Ovary (tissue), 9 donors: ENCODE results near the gene CDCA4. TPM values are rescaled to one million over a fixed set of nuclear protein-coding genes. Genes with fewer than 3 reads are reported as not detected.
"Not testable (repeated sequence)": the region's sequence is repeated elsewhere in the genome, so short reads cannot be mapped to it uniquely, and the experiment has no call there.

Source experiments
- DNase-seq, 5 donors: peaks; one replicate each; pipeline ENCODE4 v3.0.0-alpha.2; 2019 to 2020
- H3K27ac ChIP-seq, 2 donors: fragments of 200-600 bp; one replicate each; pipeline versions ENCODE4 v1.5.1 to v1.8.0; 2019 to 2022
- H3K27me3 ChIP-seq: fragments of 200-600 bp; one replicate; pipeline ENCODE4 v1.8.0; 2022
- H3K36me3 ChIP-seq: fragments of 200-600 bp; sonication (generic); one replicate; pipeline ENCODE4 v1.5.1; 2019
- H3K4me1 ChIP-seq: one replicate; pipeline ENCODE4 v1.8.1; 2013; ENCODE audit warnings: mild to moderate bottlenecking, moderate library complexity; ENCODE audit not compliant: insufficient read depth
- H3K4me3 ChIP-seq: fragments of 200-600 bp; sonication (generic); one replicate; pipeline ENCODE4 v1.5.1; 2017
- H3K9me3 ChIP-seq, 2 donors: fragments of 200-600 bp in 1 of 2; sonication (generic) in 1 of 2; one replicate each; pipeline versions ENCODE4 v1.5.1 to v1.8.1; 2013 to 2019; ENCODE audit warnings: mild to moderate bottlenecking in 1 of 2, moderate library complexity in 1 of 2
- CTCF ChIP-seq, 3 donors: fragments of 450-650 bp in 2 of 3; fragments of 200-600 bp in 1 of 3; IDR thresholded peaks; one replicate each; pipeline versions ENCODE4 v1.5.1 to v1.8.0; 2016 to 2022; ENCODE audit warnings: antibody characterized with exemption in 3 of 3, mild to moderate bottlenecking in 1 of 3
- EP300 ChIP-seq: sonication (generic); formaldehyde crosslinking; IDR thresholded peaks from one replicate; pipeline ENCODE4 v1.6.1; 2017; ENCODE audit warnings: antibody characterized with exemption
- POLR2A ChIP-seq: fragments of 450-650 bp; IDR thresholded peaks from one replicate; pipeline ENCODE4 v1.6.1; 2017; ENCODE audit warnings: antibody characterized with exemption, mild to moderate bottlenecking, moderate library complexity
- WGBS, 3 donors: extraction: QIAGEN DNeasy Blood & Tissue Kit in 1 of 3; methylation state at CpG; one replicate each; pipeline versions ENCODE4 v1.1.5 to v1.1.7; 2013 to 2017; 5-methylcytosine and 5-hydroxymethylcytosine counted together
- intact Hi-C, 4 donors: fragments of 100-400 bp; cut with DNase I; formaldehyde crosslinking; loops; one replicate each; pipeline versions ENCODE4 v1.11.0 to v1.15.1; 2022 to 2023
- polyA plus RNA-seq, 2 donors: library from polyadenylated mRNA; stranded (reverse); fragments of 200-250 nt in 1 of 2; fragments of 350-450 nt in 1 of 2; fragmentation: Illumina TruSeq in 1 of 2; extraction: RNeasy Lipid Tissue Mini Kit (QIAGEN cat#74804) in 1 of 2; gene quantifications; one replicate each; pipeline ENCODE4 v1.2.3, GENCODE V29; 2013 to 2014
- total RNA-seq, 7 donors: library from RNA; depleted of rRNA in 2 of 7; stranded (reverse); fragments of >200 nt in 2 of 7; fragmentation: NEBNext Ultra II Directional in 3 of 7; extraction: Animal tissue kit (Norgen Biotek cat#: 25700) in 3 of 7; gene quantifications; one replicate each; pipeline versions ENCODE4 v1.1.0 to v1.2.4, GENCODE V29; 2016 to 2023
- donor health status: DM: no; HTN: no; CAD: no; lungs with moderate emphysema.
- donor health status: DM: no; HTN: no; CAD: no.
- donor health status: Bipolar disorder and iron deficiency.
- donor health status: DM: yes; HTN: yes; CAD: no.
- donor health status: DM: no; HTN: no; CAD: no.
- donor health status: DM: yes; HTN: yes; CAD: no.

CDCA4 gene
- total and polyA plus RNA-seq, 9 donors: 2.9 to 9.4 (median 7.4) TPM

DNA sequence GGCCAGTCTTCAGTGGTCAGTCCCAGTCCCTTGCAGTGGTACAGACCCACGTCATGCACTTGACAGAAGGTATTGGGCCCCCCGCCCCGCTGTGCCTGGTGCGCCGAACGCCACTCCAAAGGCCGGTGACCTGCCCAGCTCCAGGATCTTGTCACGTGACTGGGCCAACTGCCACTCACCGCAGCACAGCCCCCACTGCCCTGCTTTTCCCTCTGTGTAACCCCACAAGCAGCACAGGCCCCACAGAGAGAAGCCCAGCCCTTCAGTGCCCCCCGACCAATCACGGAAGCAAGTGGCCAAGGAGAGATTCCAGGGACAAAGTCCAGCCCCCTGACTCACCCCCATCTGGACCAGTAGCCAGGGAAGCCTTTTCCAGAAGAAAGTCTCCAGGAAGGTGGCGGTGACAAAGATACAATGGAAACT, 43.8 kb upstream of the CDCA4 start:
- Histone ChIP-seq H3K4me3 (no peak overlapping the region), H3K27me3 (no peaks in the 10 kb centered on the region), H3K9me3 (no peaks in the 10 kb centered on the region), H3K27ac (no peak overlapping the region), H3K4me1 (no peaks in the 10 kb centered on the region), H3K36me3 (no peaks in the 10 kb centered on the region)
- TF ChIP-seq CTCF (IDR thresholded peaks at IDR 0.05) (no peak), POLR2A (no peak), EP300 (no peak)
- intact Hi-C loops: no loop called here
- WGBS, 3 donors: 62 to 73% (median 70%) methylated on average over 12 of the region's 12 CpGs
- DNase-seq: no peak

DNA sequence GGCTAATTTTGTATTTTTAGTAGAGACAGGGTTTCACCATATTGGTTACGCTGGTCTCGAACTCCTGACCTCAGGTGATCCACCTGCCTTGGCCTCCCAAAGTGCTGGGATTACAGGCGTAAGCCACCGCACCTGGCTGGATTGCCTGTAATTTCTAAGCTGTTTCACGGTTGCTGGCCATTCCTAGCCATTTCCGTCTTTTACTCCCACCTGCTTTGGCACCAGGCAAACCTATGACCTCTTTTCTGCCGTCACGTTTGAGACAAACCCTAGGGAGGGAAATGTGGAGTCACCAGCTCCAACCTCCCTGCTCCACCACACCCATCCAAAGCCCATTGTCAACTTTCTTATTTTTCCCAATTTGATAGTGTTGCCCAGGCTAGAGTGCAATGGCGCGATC, 43.1 kb upstream of the CDCA4 start:
- WGBS, 3 donors: 79 to 91% (median 84%) methylated on average over 10 of the region's 10 CpGs

DNA sequence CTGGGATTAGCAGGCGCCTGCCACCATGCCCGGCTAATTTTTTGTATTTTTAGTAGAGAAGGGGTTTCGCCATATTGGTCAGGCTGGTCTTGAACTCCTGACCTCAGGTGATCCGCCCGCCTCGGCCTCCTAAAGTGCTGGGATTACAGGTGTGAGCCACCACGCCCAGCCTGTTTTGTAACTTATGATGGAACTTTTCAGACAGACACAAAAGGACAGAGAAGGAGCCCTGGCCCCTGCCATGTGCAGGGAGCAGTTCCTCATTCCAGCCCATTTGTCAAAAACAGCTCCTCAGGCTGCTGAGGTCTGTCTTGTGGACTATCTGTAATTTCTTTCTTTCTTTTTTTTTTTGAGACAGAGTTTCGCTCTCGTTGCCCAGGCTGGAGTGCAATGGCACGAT, 42.6 kb upstream of the CDCA4 start:
- H3K4me1 ChIP-seq, intact Hi-C loops, H3K4me3 ChIP-seq, H3K9me3 ChIP-seq, H3K36me3 ChIP-seq, DNase-seq, H3K27ac ChIP-seq, H3K27me3 ChIP-seq: not testable (repeated sequence)
- 83 to 87% (median 87%) methylated on average over 10 of the region's 10 CpGs for WGBS, 3 donors

More for the DNA sequence above, 43.1 kb upstream of the CDCA4 start:
- Histone ChIP-seq H3K9me3 (no peaks in the 10 kb centered on the region), H3K36me3 (no peaks in the 10 kb centered on the region), H3K4me1 (no peaks in the 10 kb centered on the region), H3K4me3 (no peak overlapping the region), H3K27me3 (no peaks in the 10 kb centered on the region), H3K27ac (no peak overlapping the region)
- TF ChIP-seq EP300: no peak
- no peak for TF ChIP-seq POLR2A
- TF ChIP-seq CTCF (IDR thresholded peaks at IDR 0.05): no peak
- intact Hi-C loops: no loop called here
- DNase-seq: no peak

DNA sequence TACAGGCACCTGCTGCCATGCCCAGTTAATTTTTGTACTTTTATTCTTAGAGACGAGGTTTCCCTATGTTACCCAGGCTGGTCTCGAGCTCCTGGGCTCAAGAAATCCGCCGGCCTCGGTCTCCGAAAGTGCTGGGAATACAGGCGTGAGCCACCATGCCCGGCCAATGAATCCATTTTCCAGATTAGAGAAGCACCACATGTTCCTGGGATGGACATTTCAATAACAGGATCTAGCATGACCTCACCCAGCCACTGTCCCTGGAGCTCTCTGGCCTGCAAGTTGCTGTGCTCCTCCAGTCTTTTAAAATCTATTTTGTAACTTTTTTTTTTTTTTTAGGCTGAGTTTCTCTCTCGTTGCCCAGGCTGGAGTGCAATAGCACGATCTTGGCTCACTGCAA, 42.2 kb upstream of the CDCA4 start:
- Histone ChIP-seq H3K27ac (no peak overlapping the region), H3K27me3 (no peaks in the 10 kb centered on the region), H3K4me3 (no peak overlapping the region), H3K36me3 (no peaks in the 10 kb centered on the region), H3K9me3 (no peaks in the 10 kb centered on the region), H3K4me1 (no peaks in the 10 kb centered on the region)
- no peak for TF ChIP-seq CTCF (IDR thresholded peaks at IDR 0.05)
- no peak for TF ChIP-seq POLR2A
- no peak for TF ChIP-seq EP300
- intact Hi-C loops: no loop called here
- whole genome bisulfite sequencing, 3 donors: 70 to 81% (median 72%) methylated on average over 10 of the region's 10 CpGs
- DNase-seq: no peak

- Histone ChIP-seq H3K36me3 (no peaks in the 10 kb centered on the region), H3K9me3 (no peaks in the 10 kb centered on the region), H3K27ac (no peak overlapping the region), H3K4me1 (no peaks in the 10 kb centered on the region), H3K4me3 (no peak overlapping the region), H3K27me3 (no peaks in the 10 kb centered on the region)
- TF ChIP-seq EP300 (no peak), POLR2A (no peak), CTCF (IDR thresholded peaks at IDR 0.05) (no peak)
- intact Hi-C loops: no loop called here
- DNase-seq: no peak
- 68 to 80% (median 75%) methylated on average over 7 of the region's 7 CpGs for WGBS, 3 donors
Observed at GRCh38 chr14:105062048-105062433, 41.2 kb upstream of the CDCA4 start.
